Effector memory CD8-positive, alpha-beta T cell (primary cell): ENCODE data around the gene OTOG.

Source experiments
- ATAC-seq: fragments of 150-1000 bp; cut with Tn5 transposase; replicated peaks from 2 replicates; pipeline ENCODE4 v1.10.0; 2021; ENCODE audit warnings: mild to moderate bottlenecking, moderate library complexity
- DNase-seq, 3 experiments: peaks; one replicate each; pipeline ENCODE4 v3.0.0; 2021
- H3K27ac Mint-ChIP-seq, 2 donors: one replicate each; pipeline ENCODE4 v1.8.0; 2022; ENCODE audit warnings: mild to moderate bottlenecking in 2 of 2, mixed read lengths in 2 of 2, moderate library complexity in 2 of 2
- H3K27me3 Mint-ChIP-seq, 2 donors: one replicate each; pipeline ENCODE4 v1.8.0; 2022; ENCODE audit warnings: mixed read lengths in 2 of 2
- H3K36me3 Mint-ChIP-seq: one replicate; pipeline ENCODE4 v1.8.0; 2022; ENCODE audit warnings: mild to moderate bottlenecking, moderate library complexity, mixed read lengths; ENCODE audit not compliant: insufficient read depth
- H3K4me1 Mint-ChIP-seq, 2 donors: one replicate each; pipeline ENCODE4 v1.8.0; 2022; ENCODE audit warnings: low read depth in 2 of 2, mixed read lengths in 2 of 2
- H3K4me3 Mint-ChIP-seq, 2 donors: one replicate each; pipeline ENCODE4 v1.8.0; 2022; ENCODE audit warnings: mild to moderate bottlenecking in 2 of 2, mixed read lengths in 2 of 2, moderate library complexity in 2 of 2
- H3K9me3 Mint-ChIP-seq, 2 donors: one replicate each; pipeline ENCODE4 v1.8.0; 2022; ENCODE audit warnings: mixed read lengths in 2 of 2

Gene OTOG

GRCh38 chr11:17526326-17526725 lies 20.7 kb upstream of the OTOG start:
- H3K4me3 Mint-ChIP-seq: no peak overlapping the region
- H3K4me1 Mint-ChIP-seq: no peaks in the 10 kb centered on the region
- H3K27me3 Mint-ChIP-seq: peaks cover 4 to 56% of the 10 kb centered on the region in 2 donors
- no peak for ATAC-seq
- no peak for DNase-seq
- no peaks in the 10 kb centered on the region for H3K9me3 Mint-ChIP-seq
- H3K27ac Mint-ChIP-seq: no peak overlapping the region
- H3K36me3 Mint-ChIP-seq: no peaks in the 10 kb centered on the region

GRCh38 chr11:17526931-17527627 lies 20.0 kb upstream of the OTOG start:
- H3K4me3 Mint-ChIP-seq: no peak overlapping the region
- ATAC-seq (no peak), DNase-seq (no peak)
- H3K27ac Mint-ChIP-seq: no peak overlapping the region
- no peaks in the 10 kb centered on the region for H3K36me3 Mint-ChIP-seq
- H3K27me3 Mint-ChIP-seq: peaks cover 9 to 61% of the 10 kb centered on the region in 2 donors
- no peaks in the 10 kb centered on the region for H3K4me1 Mint-ChIP-seq
- no peaks in the 10 kb centered on the region for H3K9me3 Mint-ChIP-seq

GRCh38 chr11:17527628-17527995 lies 19.4 kb upstream of the OTOG start:
- Mint-ChIP-seq H3K27ac (no peak overlapping the region), H3K4me3 (no peak overlapping the region), H3K9me3 (no peaks in the 10 kb centered on the region)

GRCh38 chr11:17528181-17528691 lies 18.8 kb upstream of the OTOG start:
- no peak overlapping the region for H3K27ac Mint-ChIP-seq
- no peaks in the 10 kb centered on the region for H3K4me1 Mint-ChIP-seq
- ATAC-seq: peak; percentile 56

More at GRCh38 chr11:17527628-17527995, 19.4 kb upstream of the OTOG start:
- ATAC-seq: no peak
- DNase-seq: no peak
- no peaks in the 10 kb centered on the region for H3K4me1 Mint-ChIP-seq
- H3K36me3 Mint-ChIP-seq: no peaks in the 10 kb centered on the region
- H3K27me3 Mint-ChIP-seq: peaks cover 10 to 67% of the 10 kb centered on the region in 2 donors

GRCh38 chr11:17528906-17529843 lies 17.9 kb upstream of the OTOG start:
- H3K27me3 Mint-ChIP-seq: peaks cover 10 to 60% of the 10 kb centered on the region in 2 donors
- no peak for DNase-seq
- H3K9me3 Mint-ChIP-seq: no peaks in the 10 kb centered on the region
- no peaks in the 10 kb centered on the region for H3K4me1 Mint-ChIP-seq
- no peak overlapping the region for H3K4me3 Mint-ChIP-seq
- no peaks in the 10 kb centered on the region for H3K36me3 Mint-ChIP-seq
- no peak for ATAC-seq
- no peak overlapping the region for H3K27ac Mint-ChIP-seq

More at GRCh38 chr11:17528181-17528691, 18.8 kb upstream of the OTOG start:
- Mint-ChIP-seq H3K9me3 (no peaks in the 10 kb centered on the region), H3K36me3 (no peaks in the 10 kb centered on the region), H3K4me3 (no peak overlapping the region), H3K27me3 (peaks cover 10 to 64% of the 10 kb centered on the region in 2 donors)
- peak; percentile 17 to 41 (median 27) for DNase-seq

GRCh38 chr11:17529844-17530185 lies 17.2 kb upstream of the OTOG start:
- H3K4me3 Mint-ChIP-seq: no peak overlapping the region
- H3K9me3 Mint-ChIP-seq: no peaks in the 10 kb centered on the region
- no peak for ATAC-seq
- no peak for DNase-seq
- no peaks in the 10 kb centered on the region for H3K4me1 Mint-ChIP-seq
- no peaks in the 10 kb centered on the region for H3K36me3 Mint-ChIP-seq
- H3K27ac Mint-ChIP-seq: no peak overlapping the region
- peaks cover 10 to 60% of the 10 kb centered on the region in 2 donors for H3K27me3 Mint-ChIP-seq

GRCh38 chr11:17531071-17531600 lies 15.9 kb upstream of the OTOG start:
- no peak for ATAC-seq
- Mint-ChIP-seq H3K9me3 (no peaks in the 10 kb centered on the region), H3K27me3 (peaks cover 10 to 52% of the 10 kb centered on the region in 2 donors), H3K36me3 (no peaks in the 10 kb centered on the region), H3K4me1 (peaks cover 0 to 2% of the 10 kb centered on the region in 2 donors), H3K27ac (no peak overlapping the region), H3K4me3 (no peak overlapping the region)
- DNase-seq: no peak

- H3K27me3 Mint-ChIP-seq: peaks cover 10 to 47% of the 10 kb centered on the region in 2 donors
- H3K9me3 Mint-ChIP-seq: no peaks in the 10 kb centered on the region
- DNase-seq (no peak), ATAC-seq (no peak)
- H3K36me3 Mint-ChIP-seq: no peaks in the 10 kb centered on the region
- peaks cover 0 to 2% of the 10 kb centered on the region in 2 donors for H3K4me1 Mint-ChIP-seq
- no peak overlapping the region for H3K4me3 Mint-ChIP-seq
- no peak overlapping the region for H3K27ac Mint-ChIP-seq
Observed at GRCh38 chr11:17531636-17532113, 15.4 kb upstream of the OTOG start.

- no peaks in the 10 kb centered on the region for H3K36me3 Mint-ChIP-seq
- H3K27ac Mint-ChIP-seq: no peak overlapping the region
- H3K27me3 Mint-ChIP-seq: peaks cover 10 to 38% of the 10 kb centered on the region in 2 donors
- no peaks in the 10 kb centered on the region for H3K9me3 Mint-ChIP-seq
- DNase-seq (no peak), ATAC-seq (no peak)
- H3K4me1 Mint-ChIP-seq: peaks cover 0 to 2% of the 10 kb centered on the region in 2 donors
- no peak overlapping the region for H3K4me3 Mint-ChIP-seq
Observed at GRCh38 chr11:17532784-17533183, 14.3 kb upstream of the OTOG start.

GRCh38 chr11:17533341-17533740 lies 13.7 kb upstream of the OTOG start:
- H3K4me3 Mint-ChIP-seq: no peak overlapping the region
- H3K27ac Mint-ChIP-seq: no peak overlapping the region
- no peaks in the 10 kb centered on the region for H3K36me3 Mint-ChIP-seq
- DNase-seq (no peak), ATAC-seq (no peak)
- no peaks in the 10 kb centered on the region for H3K9me3 Mint-ChIP-seq
- peaks cover 6 to 32% of the 10 kb centered on the region in 2 donors for H3K27me3 Mint-ChIP-seq
- peaks cover 0 to 2% of the 10 kb centered on the region in 2 donors for H3K4me1 Mint-ChIP-seq

- ATAC-seq: no peak
- peaks cover 0 to 2% of the 10 kb centered on the region in 2 donors for H3K4me1 Mint-ChIP-seq
- H3K27me3 Mint-ChIP-seq: peaks cover 6 to 27% of the 10 kb centered on the region in 2 donors
- H3K36me3 Mint-ChIP-seq: no peaks in the 10 kb centered on the region
- no peaks in the 10 kb centered on the region for H3K9me3 Mint-ChIP-seq
- DNase-seq: no peak
- H3K4me3 Mint-ChIP-seq: no peak overlapping the region
- no peak overlapping the region for H3K27ac Mint-ChIP-seq
Observed at GRCh38 chr11:17533778-17534415, 13.2 kb upstream of the OTOG start.

GRCh38 chr11:17535488-17535887 lies 11.6 kb upstream of the OTOG start:
- H3K9me3 Mint-ChIP-seq: no peaks in the 10 kb centered on the region
- no peak overlapping the region for H3K27ac Mint-ChIP-seq
- peaks cover 0 to 2% of the 10 kb centered on the region in 2 donors for H3K4me1 Mint-ChIP-seq
- peaks cover 6 to 21% of the 10 kb centered on the region in 2 donors for H3K27me3 Mint-ChIP-seq
- H3K36me3 Mint-ChIP-seq: no peaks in the 10 kb centered on the region
- no peak for ATAC-seq
- no peak overlapping the region for H3K4me3 Mint-ChIP-seq
- no peak for DNase-seq

- H3K4me1 Mint-ChIP-seq: peaks cover 0 to 2% of the 10 kb centered on the region in 2 donors
- no peaks in the 10 kb centered on the region for H3K9me3 Mint-ChIP-seq
- no peak overlapping the region for H3K4me3 Mint-ChIP-seq
- ATAC-seq (no peak), DNase-seq (no peak)
- H3K36me3 Mint-ChIP-seq: no peaks in the 10 kb centered on the region
- H3K27ac Mint-ChIP-seq: no peak overlapping the region
- peaks cover 4 to 23% of the 10 kb centered on the region in 2 donors for H3K27me3 Mint-ChIP-seq
Observed at GRCh38 chr11:17537261-17537660, 9.8 kb upstream of the OTOG start.
